HG02588 (cell line): ENCODE results near the gene TLE3.

Source experiments
- ATAC-seq: cut with Tn5 transposase; IDR thresholded peaks from one replicate; pipeline ENCODE4 v1.9.1; 2021; ENCODE audit warnings: mild to moderate bottlenecking, moderate library complexity; ENCODE audit not compliant: unreplicated experiment

TLE3 gene

GRCh38 chr15:70086636-70087035 lies 11.1 kb downstream of the TLE3 start:
- ATAC-seq: no peak

DNA sequence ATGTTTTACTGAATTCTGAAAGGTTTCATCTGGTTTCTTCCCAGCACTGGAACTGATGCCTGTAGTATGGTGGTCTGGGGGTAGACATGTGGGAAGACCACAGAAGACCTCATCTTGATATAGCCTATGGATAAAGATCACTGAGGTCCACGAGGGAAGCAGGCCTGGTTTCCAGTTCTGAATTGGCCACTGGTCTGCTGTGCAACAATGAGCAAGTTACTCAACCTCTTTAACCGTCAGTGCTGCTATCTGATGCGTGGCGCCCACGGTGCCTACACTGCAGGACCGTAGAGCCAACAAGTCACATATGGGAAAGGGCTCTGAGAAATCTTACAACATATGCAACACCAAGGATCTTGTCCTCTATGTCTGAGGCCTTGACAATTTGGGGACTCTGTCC lies 13.3 kb downstream of the TLE3 start:
- ATAC-seq: no peak

- peak; percentile 53 for ATAC-seq
Observed at GRCh38 chr15:70083946-70084345, 13.8 kb downstream of the TLE3 start.

GRCh38 chr15:70083418-70083817 lies 14.3 kb downstream of the TLE3 start:
- no peak for ATAC-seq

DNA sequence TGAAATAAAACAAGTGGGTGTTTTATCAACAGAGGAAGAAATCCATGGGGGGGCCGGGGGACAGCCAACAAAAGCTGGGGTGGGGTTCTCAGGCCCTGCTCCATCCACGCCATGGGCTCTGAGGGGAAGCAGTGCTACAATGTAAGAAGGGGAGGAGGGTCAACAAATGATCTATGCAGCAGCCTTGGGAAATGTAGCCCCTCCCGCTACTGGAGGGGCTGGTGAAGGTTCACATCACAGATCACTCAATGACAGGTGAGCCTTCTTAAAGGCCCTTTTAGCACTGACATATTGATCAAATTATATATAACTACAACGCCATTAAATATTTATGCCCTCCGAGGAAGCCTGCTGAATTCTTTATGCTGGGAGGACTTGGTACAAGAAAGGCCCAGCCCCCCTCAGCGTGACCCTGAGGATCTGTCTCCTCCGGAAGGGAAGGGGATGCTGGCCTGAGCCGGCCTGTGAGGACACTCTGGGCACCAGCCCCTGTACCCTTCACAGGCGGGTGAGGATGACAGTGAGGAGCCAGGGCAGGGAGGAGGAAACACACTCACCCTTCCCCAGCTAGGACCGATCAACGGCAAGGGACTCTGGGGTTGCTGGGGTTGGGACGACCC lies 15.3 kb downstream of the TLE3 start:
- no peak for ATAC-seq

DNA sequence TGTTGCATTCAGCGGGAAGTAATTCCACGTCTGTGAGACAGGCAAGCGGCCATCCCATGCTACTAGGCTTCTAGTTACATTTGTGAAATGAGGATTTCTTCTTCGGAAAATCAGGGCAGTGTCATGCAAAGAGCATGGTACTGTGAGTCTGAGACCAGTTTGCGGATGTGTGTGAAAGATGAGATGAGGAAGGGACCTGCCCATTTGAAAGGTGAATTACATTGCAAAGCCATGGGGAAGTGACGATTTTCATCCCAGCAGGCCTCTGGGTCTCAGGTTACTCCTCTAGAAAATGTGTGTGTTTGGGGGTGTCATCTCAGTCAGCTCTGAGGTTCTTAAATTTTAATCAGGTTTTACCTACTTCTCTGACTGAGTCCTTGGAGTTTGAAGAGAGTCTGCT lies 16.1 kb downstream of the TLE3 start:
- ATAC-seq: no peak

- ATAC-seq: no peak
Observed at GRCh38 chr15:70080347-70080746, 17.4 kb downstream of the TLE3 start.

- ATAC-seq: no peak
Observed at GRCh38 chr15:70079888-70080287, 17.8 kb downstream of the TLE3 start.

DNA sequence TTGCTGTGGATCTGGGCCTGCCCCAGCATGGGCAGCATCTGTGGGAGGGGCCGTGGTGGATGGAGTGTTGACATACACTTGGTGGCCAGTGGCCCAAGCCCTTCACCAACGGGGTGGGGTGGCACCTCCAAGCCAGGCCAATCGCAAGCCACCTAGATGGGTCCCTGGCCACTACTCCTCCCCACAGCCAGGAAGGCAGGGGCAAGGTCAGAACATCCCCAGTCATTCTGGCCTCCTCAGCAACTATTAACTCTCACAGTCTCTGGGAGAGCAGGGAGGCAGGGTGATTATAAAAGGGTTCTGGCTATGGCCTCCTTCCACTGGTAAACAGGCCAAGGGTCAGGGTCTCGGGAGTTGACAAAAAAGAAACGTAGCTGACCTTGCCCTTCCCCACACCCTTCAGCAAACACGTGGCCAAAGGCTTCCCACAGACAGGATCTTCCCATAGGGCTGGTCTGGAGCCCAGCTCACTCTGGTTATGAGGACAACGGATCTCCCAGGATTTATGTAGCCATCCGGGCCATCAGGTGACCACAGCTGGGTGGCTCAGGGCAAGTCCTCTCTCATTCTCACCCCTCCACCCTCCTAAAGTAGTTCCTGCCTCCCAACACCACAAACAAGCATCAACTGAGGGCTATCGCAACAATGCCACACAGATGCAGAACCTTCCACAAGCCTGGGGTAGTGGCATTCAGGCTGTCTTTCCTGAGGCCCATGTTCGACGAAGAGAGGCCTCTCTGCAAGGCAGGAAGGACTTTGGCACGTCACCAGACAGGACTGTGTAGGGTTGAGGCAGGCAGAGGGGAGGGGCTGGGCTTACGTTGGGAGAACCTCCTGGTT lies 18.9 kb downstream of the TLE3 start:
- ATAC-seq: no peak

GRCh38 chr15:70077188-70078147 lies 20.2 kb downstream of the TLE3 start:
- no peak for ATAC-seq

- no peak for ATAC-seq
Observed at GRCh38 chr15:70074380-70074779, 23.3 kb downstream of the TLE3 start.

DNA sequence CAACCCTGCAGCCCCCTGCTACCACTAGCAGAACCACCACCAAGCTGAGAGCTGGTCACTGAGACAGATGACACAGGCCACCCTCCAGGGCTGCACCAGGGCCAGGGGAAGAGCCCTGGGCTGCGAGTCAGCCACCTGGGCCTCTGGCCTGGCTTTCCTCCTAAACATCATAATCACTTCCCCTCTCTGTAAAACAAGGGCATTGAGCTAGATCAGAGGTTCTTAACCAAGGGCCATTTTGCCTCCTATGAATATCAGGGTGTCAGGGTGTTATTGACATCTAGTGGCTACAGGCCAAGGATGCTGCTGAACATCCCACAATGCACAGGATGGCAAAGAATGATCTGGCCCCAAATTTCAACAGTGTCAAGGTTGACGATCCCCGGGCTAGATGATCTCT lies 25.2 kb downstream of the TLE3 start:
- ATAC-seq: no peak

DNA sequence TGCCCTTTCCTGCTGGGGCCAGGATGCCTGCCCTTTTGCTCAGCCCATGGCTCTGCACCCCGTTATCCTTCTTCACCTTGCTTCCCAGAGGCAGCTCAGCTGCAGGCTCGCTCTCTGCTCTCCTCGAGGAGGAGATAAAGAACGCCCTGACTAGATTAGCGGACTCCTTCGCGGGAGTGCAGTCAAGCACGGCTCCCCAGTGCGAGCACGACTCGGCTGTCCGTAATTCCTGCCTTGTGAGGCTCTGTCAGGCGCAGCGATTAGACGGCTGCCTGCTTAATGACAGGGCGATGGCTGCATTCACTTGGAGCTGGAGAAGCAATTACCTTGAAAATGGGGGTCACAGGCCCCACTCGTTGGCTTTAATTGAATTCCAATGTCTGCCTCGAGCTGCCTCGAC lies 25.9 kb downstream of the TLE3 start:
- no peak for ATAC-seq

- ATAC-seq: no peak
Observed at GRCh38 chr15:70069716-70070115, 28.0 kb downstream of the TLE3 start.

DNA sequence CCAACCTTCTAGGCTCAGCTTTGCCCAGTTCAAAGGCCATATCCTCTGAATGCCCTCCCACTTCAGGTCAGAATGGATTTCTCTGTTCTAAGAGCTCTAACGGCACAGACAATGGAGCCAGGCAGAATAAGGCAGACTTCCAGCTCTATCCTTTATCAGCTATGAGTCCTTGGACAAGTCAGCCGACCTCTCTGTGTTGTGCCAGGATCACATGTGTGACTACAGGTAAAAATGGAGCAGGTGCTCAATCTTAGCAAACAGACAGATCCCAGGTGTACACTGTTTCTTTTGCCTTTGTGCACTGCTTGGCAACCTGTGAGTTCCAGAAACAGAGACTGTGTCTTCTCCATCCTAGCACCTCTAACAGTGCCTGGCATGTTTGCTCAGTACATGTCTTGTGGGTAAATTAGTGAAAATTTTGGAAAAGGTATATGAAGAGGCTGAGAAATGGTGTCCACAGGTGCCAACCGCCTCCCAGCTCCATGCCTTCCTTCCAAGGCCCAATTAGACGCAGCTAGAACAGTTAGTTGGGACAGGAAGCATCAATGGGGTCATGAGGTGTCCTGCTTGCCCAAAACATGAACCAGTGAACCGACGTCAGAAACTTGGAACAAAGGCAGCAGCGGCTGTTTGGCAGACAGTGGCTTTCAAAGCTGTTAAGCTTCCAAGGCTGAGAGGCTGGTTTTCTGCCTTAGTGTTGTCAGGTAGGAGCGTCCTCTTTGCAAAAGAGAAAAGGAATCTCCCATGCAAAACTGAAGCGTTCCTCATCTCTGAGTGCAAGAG lies 28.7 kb downstream of the TLE3 start:
- no peak for ATAC-seq

GRCh38 chr15:70067681-70068080 lies 30.0 kb downstream of the TLE3 start:
- ATAC-seq: no peak

GRCh38 chr15:70067011-70067410 lies 30.7 kb downstream of the TLE3 start:
- ATAC-seq: no peak

GRCh38 chr15:70066447-70066846 lies 31.3 kb downstream of the TLE3 start:
- ATAC-seq: no peak

DNA sequence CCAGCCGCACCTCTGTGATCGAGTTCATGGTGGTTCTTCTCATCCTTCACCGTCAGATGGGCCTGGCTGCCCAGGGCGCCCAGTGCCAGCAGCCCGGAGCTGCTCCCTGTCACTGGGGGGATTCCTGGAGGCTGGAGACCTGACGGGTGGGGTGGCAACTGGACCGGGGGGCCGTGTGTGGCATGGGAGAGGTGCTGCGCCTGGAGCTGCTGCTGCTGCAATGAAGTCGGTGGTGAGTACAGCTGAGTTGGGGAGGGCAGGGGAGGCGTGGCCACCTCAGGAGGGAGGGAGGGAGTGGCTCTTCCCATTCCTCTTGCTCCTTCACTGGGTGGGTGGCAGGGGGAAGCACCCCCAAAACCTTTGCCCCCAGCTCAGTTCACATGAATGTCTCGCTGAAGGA lies 31.7 kb downstream of the TLE3 start:
- ATAC-seq: no peak

GRCh38 chr15:70065006-70065722 lies 32.6 kb downstream of the TLE3 start:
- no peak for ATAC-seq
